Immature natural killer cell (primary cell): ENCODE results near the gene RIPOR1. TPM values are rescaled to one million over a fixed set of nuclear protein-coding genes. Genes with fewer than 3 reads are reported as not detected.

Source experiments
- polyA plus RNA-seq, 3 donors: library from polyadenylated mRNA; unstranded; fragments of 300-500 nt; fragmentation: Illumina TruSeq; gene quantifications; one replicate each; pipeline ENCODE4 v1.2.3, GENCODE V29; 2021

RIPOR1 gene
- polyA plus RNA-seq, 3 donors from 2014 or later = 2.0 to 7.5 (median 3.3) TPM

Other genes starting within 250 kb of the RIPOR1 start
- gene PLEKHG4, start 249.3 kb upstream of the RIPOR1 start, polyA plus RNA-seq = 1 to 10 TPM; 3.7 to 8.1 (median 5.3) TPM
- gene KCTD19, start 202.1 kb upstream of the RIPOR1 start, polyA plus RNA-seq = not detected
- not detected for gene LRRC36, start 202.0 kb upstream of the RIPOR1 start, polyA plus RNA-seq
- gene TPPP3, start 135.3 kb upstream of the RIPOR1 start, polyA plus RNA-seq = under 1 TPM in 2 of 3 donors, not detected in 1; 0.22 to 0.78 TPM
- under 1 TPM in 2 of 3 donors, not detected in 1; 0.64 to 0.71 TPM for gene ZDHHC1, start 112.4 kb upstream of the RIPOR1 start, polyA plus RNA-seq
- not detected for gene HSD11B2, start 97.7 kb upstream of the RIPOR1 start, polyA plus RNA-seq
- 100 to 1,000 TPM; 192 to 330 (median 205) TPM for gene ATP6V0D1, start 47.7 kb upstream of the RIPOR1 start, polyA plus RNA-seq
- not detected for gene AGRP, start 45.3 kb upstream of the RIPOR1 start, polyA plus RNA-seq
- 10 to 100 TPM; 24.8 to 60.4 (median 28.4) TPM for gene CTCF, start 33.7 kb downstream of the RIPOR1 start, polyA plus RNA-seq
- 1 to 10 TPM; 1.4 to 4.1 (median 3.4) TPM for gene CARMIL2, start 116.3 kb downstream of the RIPOR1 start, polyA plus RNA-seq
- gene ACD, start 131.4 kb downstream of the RIPOR1 start, polyA plus RNA-seq = 10 to 100 TPM; 31.0 to 51.2 (median 39.2) TPM
- gene PARD6A, start 132.1 kb downstream of the RIPOR1 start, polyA plus RNA-seq = 10 to 100 TPM; 10.2 to 17.9 (median 10.3) TPM
- 1 to 10 TPM in 1 of 3 donors, under 1 TPM in 2; 0.43 to 1.9 (median 0.48) TPM for gene ENKD1, start 137.9 kb downstream of the RIPOR1 start, polyA plus RNA-seq
- gene C16orf86, start 138.0 kb downstream of the RIPOR1 start, polyA plus RNA-seq = 1 to 10 TPM; 2.7 to 6.2 (median 4.2) TPM
- 1 to 10 TPM; 6.2 to 9.7 (median 7.4) TPM for gene GFOD2, start 190.5 kb downstream of the RIPOR1 start, polyA plus RNA-seq